Measurements from ENCODE around the gene DAAM2.

Gene DAAM2

DNA sequence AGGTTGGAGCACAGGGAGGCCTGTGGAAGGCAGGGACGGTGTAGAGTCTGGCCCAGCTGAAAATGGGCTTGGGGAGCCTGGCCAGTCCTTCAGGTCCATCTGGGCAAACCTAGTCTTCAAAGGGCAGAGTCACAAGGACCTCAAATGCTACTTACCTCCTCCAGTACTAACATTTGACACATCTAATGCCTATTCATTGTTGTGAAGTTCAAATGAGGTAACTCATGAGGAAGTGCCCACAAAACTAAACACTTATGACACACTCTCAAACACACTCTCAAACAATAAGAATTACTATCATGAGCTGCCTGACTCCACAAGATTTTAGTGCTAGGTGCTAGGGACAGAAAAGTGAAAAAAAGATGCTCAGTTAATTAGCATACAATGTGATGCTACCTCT, 27.1 kb downstream of the DAAM2 start:
- DNase-seq (ENCODE audit: low spot score), result no peak

- DNase-seq (ENCODE audit: low spot score), result no peak
Measured at GRCh38 chr6:39819676-39820075, 27.5 kb downstream of the DAAM2 start.

- no peak for DNase-seq (ENCODE audit: low spot score)
Measured at GRCh38 chr6:39820553-39820952, 28.4 kb downstream of the DAAM2 start.

GRCh38 chr6:39821046-39821740, 29.0 kb downstream of the DAAM2 start:
- peak; percentile 68 for DNase-seq (ENCODE audit: low spot score)

GRCh38 chr6:39821742-39822532, 29.8 kb downstream of the DAAM2 start:
- peak; percentile 63 for DNase-seq (ENCODE audit: low spot score)

GRCh38 chr6:39822846-39823815, 31.0 kb downstream of the DAAM2 start:
- DNase-seq (ENCODE audit: low spot score), result no peak

GRCh38 chr6:39824030-39824926, 32.1 kb downstream of the DAAM2 start:
- no peak for DNase-seq (ENCODE audit: low spot score)

DNA sequence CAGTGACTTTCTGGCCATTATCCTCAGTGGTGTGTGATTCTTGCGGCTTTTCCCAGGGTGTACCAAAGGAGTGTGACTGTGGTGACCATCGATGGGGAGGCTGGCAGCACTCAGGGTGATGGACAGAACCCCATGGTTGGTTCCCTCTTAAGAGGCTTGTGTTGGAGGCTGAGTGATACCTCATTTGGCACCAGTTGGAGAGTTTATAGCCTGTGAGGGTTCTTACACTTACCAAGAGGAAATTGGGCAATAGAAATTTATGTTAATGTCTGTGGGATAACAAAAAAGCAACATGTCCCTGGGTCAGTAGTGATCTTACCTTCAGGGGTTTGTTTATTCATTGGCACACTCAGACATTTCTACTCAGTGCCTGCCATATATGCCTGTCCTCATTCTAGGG, 37.2 kb downstream of the DAAM2 start:
- no peak for DNase-seq (ENCODE audit: low spot score)

GRCh38 chr6:39830444-39830843, 38.3 kb downstream of the DAAM2 start:
- DNase-seq (ENCODE audit: low spot score), result no peak

- DNase-seq (ENCODE audit: low spot score), result no peak
Measured at GRCh38 chr6:39831701-39832100, 39.5 kb downstream of the DAAM2 start.

DNA sequence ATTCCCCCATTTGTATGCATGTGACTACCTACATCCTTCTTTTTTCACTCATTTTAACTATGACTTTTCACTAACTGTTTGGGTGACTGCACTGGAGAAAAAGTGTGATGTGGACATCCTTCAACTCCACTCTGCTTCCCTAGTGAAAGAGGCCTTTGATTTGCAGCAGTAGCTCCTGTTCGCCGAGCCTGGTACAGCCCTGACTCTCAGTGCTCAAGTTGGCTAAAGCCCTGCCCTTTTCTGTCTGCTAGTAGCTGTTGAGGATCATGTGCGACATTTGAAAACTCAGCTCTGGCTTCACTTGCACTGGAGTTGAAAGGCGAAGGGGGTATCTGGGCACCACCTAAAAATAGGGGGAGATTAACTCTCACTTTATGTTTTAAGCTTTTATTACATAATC, 42.1 kb downstream of the DAAM2 start:
- no peak for DNase-seq (ENCODE audit: low spot score)

DNA sequence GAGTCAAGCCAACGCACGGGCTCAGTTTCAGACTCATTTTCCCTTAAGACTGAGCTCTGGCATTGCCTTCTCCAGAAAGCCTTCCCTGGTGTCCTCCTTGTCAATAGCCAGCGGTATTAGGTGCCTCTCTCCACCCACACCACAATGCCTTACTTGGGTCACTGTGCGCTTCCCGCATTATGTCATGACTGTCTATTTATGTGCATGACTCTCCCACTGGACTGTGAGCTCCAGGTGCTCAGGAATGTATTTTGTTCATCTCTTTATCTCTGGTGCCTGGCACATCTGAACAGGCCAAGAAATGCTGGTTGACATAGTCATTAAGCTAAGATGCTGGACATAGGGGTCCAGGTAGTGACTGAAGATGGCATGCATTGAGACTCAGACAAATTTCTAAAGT, 42.7 kb downstream of the DAAM2 start:
- no peak for DNase-seq (ENCODE audit: low spot score)

- DNase-seq (ENCODE audit: low spot score), result peak; percentile 66
Measured at GRCh38 chr6:39835821-39836295, 43.7 kb downstream of the DAAM2 start.

GRCh38 chr6:39836606-39837005, 44.4 kb downstream of the DAAM2 start:
- DNase-seq (ENCODE audit: low spot score), result peak; percentile 59

DNA sequence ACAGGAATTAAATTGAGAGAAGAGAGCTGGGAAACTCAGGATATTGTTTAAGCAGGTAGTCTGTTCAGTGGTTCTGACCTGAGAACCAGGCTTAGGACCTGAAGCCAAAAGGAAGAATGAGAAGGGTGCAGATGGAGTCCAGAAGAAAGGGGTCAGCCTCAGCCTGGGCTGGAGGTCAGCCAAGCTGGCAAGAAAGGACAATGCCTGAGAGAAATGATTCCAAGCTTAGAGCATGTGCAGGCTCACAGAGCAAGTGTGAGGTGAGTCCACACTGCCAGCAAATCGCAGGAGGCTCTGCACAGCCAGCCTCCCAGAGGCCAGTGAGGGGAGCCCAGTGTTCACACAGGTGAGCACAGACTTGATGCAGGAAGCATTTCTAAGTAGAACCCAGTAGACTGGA, 47.3 kb downstream of the DAAM2 start:
- DNase-seq (ENCODE audit: low spot score), result no peak

DNA sequence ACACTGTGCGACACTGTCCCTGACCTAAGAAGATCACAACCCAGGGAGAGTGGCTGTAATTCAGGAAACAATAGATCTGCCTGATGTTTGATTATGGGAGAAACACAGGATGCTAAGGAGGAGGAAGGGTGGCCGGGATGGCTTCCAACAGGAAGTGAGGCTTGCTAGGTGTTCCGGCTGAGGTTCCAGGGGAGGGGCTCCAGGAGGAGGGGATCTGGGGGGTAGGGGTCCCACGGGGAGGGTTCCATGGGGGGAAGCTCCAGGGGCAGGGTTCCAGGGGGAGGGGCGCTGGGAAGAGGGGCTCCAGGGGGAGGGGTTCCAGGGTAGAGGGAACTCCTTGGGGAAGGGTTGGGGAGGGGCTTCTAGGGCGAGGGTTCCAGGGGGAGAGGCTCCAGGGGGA, 48.6 kb downstream of the DAAM2 start:
- no peak for DNase-seq (ENCODE audit: low spot score)

DNA sequence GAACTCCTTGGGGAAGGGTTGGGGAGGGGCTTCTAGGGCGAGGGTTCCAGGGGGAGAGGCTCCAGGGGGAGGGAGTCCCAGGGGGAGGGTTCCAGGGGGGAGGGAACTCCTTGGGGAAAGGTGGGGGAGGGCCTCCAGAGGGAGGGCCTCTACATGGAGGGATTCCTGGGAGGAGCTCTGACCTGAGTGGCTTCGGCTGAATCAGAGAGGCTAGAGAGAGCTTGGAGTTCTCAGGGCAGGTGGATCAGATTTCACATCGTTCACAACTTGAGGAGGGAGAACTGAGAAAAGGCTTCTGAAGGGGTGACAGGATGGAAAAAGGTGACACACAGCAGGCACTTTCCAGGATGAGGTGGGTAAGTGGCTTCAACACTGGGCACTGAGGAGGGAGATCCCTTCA, 49.1 kb downstream of the DAAM2 start:
- DNase-seq (ENCODE audit: low spot score), result no peak

DNA sequence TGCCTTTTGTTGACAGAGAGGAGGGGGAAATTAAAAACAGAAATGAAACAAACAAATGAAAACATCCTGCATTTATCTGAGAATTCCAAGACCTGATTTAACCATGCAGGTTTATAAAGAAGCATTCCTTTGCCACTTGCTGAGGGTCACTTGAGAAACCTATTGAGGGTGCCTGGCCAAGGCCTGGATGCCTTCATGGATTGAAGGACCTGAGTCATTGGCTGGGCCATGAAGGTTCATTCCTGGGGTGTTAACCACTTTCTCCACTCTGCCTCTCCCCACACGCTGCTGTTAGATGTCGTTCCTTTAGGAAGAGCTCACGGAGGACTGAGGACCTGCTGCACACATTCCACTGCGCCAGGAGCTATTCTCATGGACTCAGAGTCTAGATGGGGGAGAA, 49.7 kb downstream of the DAAM2 start:
- DNase-seq (ENCODE audit: low spot score), result no peak

GRCh38 chr6:39843305-39844020, 51.3 kb downstream of the DAAM2 start:
- peak; percentile 71 for DNase-seq (ENCODE audit: low spot score)

- DNase-seq (ENCODE audit: low spot score), result no peak
Measured at GRCh38 chr6:39844866-39845265, 52.7 kb downstream of the DAAM2 start.

- DNase-seq (ENCODE audit: low spot score), result peak; percentile 25
Measured at GRCh38 chr6:39847221-39847620, 55.0 kb downstream of the DAAM2 start.

Data from AG20443 (cell line).